CD4-positive, alpha-beta T cell treated with Interleukin-12 subunit alpha and Interleukin-12 subunit beta, for 1 hour (primary cell): ENCODE measurements around the gene SLAMF9.

ENCODE experiments used
- DNase-seq: peaks from one replicate; pipeline ENCODE4 v3.0.0-alpha.2; 2020

SLAMF9 gene

DNA sequence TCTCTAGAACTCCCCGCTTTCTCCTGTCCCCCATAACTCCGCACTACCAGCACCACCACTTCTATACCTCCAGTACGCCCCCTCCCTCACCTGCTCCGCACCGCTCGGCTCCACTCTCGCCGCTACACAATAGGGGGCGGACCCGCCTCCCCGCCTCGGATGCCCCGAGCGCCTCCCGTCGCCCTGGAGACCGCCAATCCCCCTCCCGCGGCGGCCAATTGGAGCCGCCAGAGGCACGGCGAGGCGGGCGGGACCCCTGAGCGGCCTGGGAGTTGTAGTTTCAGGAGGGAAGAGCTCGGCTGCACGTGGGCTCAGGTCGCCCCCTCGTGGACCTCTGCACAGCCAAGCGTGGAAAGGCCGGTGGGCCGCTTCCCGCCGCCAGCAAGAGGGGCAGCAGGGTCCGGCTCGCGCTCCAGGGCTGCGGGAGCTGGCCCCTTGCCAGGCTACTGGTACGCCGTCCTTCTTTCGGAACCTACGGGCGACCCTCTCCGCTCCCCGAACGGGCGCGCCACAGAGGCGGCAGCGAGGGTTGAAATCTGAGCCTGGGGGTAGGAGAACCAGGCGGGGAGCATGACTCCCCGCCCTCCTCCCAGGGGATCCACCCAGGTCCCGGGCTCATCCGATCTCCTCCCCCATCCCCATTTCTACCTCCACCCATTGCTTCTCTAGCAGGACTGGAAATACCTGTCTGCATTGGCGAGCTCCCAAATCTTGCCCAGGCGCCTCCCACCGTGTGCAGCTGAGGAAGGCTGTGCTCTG, 8.4 kb downstream of the SLAMF9 start, which contains the start of gene IGSF9:
TSS of gene IGSF9 (minus strand) at position 131 of the 759 bp plus-strand sequence. CDS start 2,159 bp downstream, outside the sequence.
- DNase-seq, result peak; percentile 80

GRCh38 chr1:159944623-159945455, 9.2 kb downstream of the SLAMF9 start:
- no peak for DNase-seq

DNA sequence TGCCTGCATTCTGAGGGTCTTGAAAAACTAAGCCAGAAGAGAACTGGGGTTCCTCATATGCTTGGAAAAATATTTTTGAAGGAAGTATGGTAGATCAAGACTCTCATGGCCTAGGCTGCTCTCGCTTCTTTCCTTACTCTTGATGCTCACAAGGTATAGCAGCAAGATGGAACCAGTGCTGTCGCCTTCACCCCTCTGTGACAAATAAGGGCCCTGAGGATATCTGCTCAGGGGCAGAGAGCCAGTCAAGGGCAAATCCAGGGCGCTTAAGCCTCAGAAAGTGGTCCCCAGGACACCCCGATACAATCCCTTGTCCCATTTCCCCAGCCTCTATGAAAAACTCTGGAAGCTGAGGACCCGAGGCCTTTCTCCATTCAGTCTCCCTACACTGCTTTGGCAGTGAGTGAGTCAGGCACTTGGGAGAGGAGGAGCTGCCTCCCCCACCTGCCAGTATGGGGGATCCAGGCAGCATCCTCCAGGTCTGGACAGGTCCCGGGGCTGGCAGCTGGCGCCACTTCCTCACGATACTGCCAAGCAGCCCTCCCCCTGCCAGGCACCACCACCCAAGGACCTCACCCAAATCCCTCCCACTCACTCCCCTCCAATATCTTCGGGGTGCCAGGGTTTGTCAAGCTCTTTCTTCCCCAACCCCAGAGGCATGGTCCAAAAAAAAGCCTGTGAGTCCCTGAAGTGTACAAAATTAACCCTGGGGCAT, 10.0 kb downstream of the SLAMF9 start:
- DNase-seq, result no peak

- no peak for DNase-seq
These were observed 10.8 kb downstream of the SLAMF9 start for GRCh38 chr1:159943278-159943640.

DNA sequence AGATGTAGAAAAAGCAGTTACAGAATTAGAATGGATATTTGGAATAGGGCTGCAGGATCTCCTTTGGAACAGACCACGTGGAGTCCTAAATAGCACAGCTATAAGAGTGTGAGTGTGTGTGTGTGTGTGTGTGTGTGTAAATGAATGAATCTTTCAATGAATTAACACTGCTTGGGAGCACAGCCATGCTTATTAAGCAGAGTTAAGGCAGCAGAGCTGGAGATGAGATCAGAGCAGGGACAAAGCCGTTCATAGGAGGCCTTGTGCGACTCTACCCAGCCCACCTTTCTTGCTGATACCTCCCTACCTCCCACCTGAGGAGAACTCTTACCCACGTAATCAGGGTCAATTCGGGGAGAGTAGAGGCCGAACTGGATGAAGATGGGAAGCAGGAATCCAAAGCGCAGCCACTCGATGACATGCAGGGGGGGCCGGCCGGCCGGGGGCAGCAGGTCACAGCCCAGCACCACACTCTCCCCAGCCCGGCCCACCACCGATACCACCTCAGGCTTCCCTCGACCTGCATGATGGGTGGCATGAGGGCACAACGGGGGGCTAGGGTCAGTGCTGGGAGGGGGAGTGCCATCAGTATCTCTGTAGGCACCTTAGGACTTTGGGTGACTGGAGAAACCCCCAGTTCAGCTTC, 11.3 kb downstream of the SLAMF9 start:
- no peak for DNase-seq

GRCh38 chr1:159941591-159942560, 12.2 kb downstream of the SLAMF9 start:
- DNase-seq, result no peak

DNA sequence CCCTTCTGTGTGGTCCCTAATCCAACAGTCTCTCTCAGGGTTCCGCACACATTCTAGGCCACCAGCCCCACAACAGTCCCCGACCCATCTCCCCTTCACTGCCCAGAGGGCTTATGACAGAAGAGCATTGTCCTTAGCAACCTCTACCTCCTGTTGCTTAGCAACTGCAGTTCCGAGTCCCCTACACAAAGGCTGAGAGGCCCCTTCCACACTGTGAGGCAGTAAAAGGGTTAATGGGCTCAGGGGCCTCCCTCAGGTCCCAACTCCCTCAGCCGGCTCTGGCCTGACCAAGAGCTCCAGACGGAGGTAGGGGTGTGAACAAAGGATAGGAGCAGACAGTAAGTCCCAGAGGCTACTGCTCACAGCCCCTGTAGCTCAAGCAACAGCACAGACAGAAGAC, 12.9 kb downstream of the SLAMF9 start:
- DNase-seq, result no peak

- DNase-seq, result no peak
These were observed 13.9 kb downstream of the SLAMF9 start for GRCh38 chr1:159940006-159940620.

- no peak for DNase-seq
These were observed 14.4 kb downstream of the SLAMF9 start for GRCh38 chr1:159939678-159940002.

GRCh38 chr1:159938905-159939677, 14.9 kb downstream of the SLAMF9 start:
- DNase-seq, result no peak

DNA sequence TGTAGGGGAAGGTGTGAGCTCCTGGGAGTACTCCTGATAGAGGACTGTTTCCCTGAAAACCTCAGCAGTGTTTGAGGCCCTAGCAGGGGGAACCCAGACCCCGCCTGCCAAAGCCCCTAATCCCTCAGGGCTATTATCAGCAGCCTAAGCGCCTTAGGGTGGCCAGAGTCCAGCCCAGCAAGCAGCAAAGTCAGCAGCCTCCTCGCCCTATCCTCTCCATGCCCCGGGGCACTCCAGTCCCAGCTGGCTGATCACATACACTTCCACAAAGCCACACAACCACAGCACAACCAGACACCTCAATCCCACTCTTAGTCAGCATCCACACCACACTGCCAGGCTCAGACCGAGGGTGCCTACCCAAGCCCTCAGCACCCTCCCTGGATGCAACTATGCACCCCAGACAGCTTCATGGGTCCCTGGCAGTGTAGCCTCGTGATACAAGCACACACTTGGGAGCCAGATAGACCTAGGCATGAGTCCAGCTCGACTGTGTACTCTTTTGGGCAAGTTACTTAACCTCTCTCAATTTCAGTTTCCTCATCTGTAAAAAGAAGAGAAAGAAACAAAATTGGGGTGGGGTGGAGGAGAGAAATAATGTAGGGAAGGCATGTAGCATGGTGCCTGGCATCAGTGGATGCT, 15.7 kb downstream of the SLAMF9 start:
- DNase-seq, result no peak

DNA sequence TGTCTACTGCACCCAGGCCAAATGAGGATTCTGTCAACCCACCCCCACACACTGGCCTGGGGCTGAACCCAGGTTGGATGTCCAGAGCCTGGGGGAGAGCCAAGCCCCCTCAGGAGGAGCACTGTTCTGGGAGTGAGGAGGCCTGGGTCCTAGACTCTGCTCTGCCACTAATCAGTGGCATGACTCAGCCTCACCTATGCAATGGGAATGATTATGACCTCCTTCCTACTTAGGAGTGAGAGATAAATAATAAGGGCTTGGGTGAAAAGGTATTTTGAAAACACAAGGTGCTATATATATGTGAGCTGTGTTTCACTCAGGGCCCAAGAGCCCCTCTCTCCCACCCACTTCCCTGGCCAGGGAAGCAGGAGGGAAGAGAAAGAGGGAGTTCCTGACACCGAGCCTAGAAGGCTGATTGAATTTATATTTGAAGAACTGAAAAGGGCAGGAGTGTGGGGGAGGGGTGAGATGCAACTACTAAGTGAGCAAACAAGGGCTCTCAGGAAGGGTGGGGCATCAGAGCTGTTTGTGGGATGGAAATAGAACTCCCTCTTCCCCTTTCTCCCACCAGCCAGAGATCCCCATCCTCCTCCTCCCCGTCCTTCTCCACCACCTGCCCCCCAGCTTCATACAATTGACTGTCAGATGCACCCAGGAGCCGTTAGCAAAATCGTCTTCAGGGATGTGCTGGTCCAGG, 16.8 kb downstream of the SLAMF9 start:
- DNase-seq, result no peak

GRCh38 chr1:159936273-159936904, 17.6 kb downstream of the SLAMF9 start:
- DNase-seq, result peak; percentile 83

- DNase-seq, result no peak
These were observed 18.2 kb downstream of the SLAMF9 start for GRCh38 chr1:159935719-159936272.

- no peak for DNase-seq
These were observed 18.7 kb downstream of the SLAMF9 start for GRCh38 chr1:159935305-159935704.

GRCh38 chr1:159934136-159935039, 19.6 kb downstream of the SLAMF9 start:
- no peak for DNase-seq

DNA sequence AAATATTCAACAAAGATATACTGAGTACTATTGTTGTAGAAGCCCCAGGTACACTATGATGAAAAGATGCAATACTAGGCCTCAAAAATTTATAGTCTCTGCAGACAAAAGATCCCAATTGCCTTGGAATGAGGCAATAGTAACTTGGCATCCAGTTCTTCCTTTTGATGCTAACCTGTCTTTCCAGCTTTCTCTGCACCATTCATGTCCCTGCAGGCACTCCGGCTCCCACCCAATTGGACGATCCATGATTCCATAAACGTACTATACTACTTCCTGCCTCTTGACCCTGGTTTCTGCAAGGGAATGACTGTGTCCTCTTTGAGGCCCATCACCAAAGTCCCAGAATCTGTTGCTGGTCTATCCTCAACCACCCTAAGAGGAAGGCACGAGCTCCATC, 20.7 kb downstream of the SLAMF9 start:
- no peak for DNase-seq
